HG02610 (cell line): ENCODE data around the gene PDE1C.

Experiments used
- ATAC-seq: cut with Tn5 transposase; IDR thresholded peaks from one replicate; pipeline ENCODE4 v1.9.1; 2021; ENCODE audit warnings: mild to moderate bottlenecking, moderate library complexity; ENCODE audit not compliant: unreplicated experiment

PDE1C gene

DNA sequence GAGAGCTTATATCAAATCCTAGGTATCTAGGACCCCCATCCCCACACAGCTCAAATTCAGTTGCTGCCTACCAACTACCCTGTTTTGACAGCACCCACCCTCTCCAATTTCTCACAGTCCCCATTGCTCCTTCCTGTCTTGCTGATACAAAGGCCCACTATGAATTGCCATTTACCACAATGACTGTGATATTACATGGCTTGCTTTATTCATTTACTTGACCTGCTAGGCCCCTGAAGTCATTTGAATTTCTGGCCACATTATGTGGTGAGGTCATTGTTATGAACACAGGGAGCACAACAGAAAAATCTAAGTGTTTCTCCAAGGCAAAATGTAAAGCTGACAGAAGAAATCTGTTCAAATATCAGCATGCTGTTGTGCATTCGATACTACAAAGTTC lies 281.8 kb downstream of the PDE1C start:
- peak; percentile 80 for ATAC-seq

DNA sequence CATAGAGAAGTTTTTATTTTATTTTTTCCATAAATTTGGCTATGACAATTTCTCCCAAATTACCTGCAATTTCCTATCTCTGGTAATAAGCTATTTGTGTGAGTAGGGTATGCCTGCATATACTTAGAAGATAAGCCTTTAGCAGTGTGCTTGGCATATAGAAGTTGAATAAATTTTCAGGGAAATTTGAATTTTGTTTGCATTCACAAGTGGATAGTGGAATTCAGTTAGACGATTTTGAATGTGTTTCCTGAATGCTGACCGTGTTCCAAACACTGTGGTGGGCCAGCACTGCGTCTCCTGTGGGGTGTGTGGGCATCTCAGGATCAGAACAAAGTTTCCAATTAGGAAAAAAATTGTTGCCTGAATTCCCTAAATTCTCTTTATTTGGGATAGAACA lies 283.9 kb downstream of the PDE1C start:
- ATAC-seq: no peak

DNA sequence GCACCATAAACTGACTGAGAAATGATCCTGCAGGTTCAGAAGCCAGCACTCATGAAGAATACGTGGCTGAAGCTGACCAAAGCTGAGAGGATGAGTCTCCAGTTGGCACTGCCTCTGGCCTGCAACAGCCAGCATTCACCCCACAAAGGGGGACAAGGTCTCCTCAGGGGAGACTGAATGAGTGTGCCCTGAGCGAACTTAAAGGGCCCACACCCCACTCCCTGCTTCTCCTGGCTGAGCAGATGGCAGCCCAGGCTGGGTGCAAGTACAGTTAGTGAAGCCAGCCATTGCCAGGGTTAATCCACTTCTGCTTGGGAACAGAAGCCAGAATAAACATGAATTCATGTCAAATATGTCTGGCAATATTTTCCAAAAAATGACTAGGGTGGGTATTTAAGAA lies 285.1 kb downstream of the PDE1C start:
- ATAC-seq: no peak

DNA sequence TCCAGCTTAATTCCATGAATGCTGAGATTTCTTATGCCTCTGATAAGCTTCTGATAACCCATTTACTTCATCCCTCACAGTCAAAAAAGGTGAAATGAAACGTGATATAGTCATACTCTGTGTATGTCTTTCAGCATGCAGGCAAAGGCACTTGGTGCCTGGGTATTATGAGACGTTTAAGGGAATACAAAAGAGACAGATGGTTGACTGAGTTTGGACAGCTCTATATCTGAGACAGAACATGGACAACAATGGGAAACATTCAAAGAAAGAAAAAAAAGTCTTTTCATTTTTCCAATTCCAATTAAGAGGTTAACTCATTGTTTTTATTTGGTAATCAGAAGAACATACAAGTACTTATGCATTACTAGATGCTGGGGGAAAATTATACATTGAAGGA lies 287.0 kb downstream of the PDE1C start:
- ATAC-seq: no peak

DNA sequence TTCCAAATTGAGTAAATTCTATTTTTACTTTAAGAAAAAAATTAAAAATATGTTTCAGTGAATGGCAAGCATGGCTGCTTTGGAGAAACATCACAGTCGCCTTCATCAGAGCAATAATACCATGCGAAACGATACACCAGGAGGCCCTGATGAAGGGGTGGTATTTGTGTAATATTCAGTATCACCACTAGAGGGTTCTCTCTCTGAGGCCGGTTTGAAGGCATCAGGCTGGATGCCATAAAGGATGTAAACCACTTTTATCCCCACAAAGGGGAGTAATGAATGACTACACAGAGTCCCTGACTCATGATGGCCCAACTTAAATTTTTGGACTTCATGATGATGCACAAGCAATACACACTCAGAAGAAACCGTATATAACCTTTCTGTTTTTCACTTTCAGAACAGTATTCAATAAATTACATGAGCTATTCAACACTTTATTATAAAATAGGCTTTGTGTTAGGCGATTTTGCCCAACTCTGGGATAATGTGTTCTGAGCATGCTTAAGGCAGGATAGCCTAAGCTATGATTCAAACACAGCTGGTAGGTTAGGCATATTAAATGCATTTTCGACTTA lies 287.7 kb downstream of the PDE1C start:
- ATAC-seq: peak; percentile 89

DNA sequence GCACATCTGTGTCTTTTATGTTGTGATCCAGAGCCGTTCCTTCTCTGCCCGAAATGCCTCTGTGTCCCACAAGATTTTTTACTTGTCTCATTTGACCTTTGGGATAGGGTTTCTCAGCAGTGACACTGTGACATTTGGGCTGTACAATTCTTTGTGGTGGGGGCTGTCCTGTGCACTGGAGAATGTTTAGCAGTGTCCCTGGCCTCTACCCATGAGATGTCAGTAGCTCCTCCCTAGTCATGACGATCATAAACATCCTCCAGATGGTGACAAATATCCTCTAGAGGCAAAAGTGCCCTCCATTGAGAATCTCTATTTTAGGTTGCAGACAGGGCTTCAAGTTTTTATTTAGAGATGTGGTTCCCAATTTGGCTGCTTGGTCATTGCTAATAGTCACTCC lies 291.9 kb downstream of the PDE1C start:
- ATAC-seq: no peak

DNA sequence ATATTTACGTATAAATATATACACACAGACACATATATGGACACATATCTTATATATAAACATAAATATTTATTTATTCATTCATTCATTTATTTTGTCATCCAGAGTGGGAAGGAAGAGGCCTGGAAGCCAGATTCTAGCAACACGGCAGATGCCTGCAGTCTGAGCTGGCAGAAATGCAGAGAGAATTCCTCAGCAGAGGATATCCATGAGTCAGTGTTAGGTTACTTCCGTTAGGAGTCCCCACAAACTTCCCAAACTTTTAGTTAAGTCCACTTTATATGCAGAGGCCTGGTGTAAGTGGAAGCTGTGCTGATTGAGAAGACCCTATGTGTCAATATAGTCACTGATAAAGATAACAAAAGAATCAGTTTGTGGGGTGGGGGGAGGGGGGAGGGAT lies 293.6 kb downstream of the PDE1C start:
- no peak for ATAC-seq

DNA sequence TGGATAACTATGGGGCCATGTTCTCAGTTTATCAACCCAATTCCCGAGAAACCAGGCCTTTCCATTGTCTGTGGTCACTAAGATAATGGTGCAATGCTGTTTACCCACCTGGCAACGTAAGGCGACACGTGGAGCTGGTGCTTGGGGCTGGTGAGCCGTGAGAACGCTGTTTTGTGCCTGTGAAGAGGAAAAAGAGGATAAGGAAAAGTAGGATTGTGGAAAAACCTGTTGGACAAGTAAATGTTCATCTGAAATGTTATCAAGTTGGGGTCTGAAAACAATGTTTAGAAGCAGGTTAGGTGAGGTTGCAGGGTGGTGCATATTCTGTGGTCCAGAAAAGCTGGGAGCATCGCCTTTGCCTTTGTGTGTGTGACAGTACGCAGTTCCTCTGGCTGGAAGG lies 294.7 kb downstream of the PDE1C start:
- no peak for ATAC-seq

DNA sequence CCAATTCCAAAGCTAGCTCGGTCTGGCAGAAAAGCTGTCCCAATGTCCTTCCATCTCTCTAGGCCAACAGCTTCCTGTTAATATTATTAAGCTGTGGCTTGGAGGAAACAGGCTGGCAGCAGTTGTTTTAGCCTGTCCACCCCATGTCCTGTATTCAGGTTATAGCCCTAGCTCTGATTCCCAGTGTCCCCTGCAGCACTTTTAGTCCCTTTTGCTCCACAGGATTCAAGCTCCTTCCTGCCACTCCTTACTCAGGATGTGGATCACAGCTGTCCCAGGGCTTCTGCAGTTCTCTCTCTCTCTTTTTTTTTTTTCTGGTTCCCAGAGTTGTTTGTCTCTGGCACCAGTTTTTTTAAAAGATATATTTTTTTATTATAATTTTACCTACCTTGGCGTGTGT lies 298.0 kb downstream of the PDE1C start:
- no peak for ATAC-seq

DNA sequence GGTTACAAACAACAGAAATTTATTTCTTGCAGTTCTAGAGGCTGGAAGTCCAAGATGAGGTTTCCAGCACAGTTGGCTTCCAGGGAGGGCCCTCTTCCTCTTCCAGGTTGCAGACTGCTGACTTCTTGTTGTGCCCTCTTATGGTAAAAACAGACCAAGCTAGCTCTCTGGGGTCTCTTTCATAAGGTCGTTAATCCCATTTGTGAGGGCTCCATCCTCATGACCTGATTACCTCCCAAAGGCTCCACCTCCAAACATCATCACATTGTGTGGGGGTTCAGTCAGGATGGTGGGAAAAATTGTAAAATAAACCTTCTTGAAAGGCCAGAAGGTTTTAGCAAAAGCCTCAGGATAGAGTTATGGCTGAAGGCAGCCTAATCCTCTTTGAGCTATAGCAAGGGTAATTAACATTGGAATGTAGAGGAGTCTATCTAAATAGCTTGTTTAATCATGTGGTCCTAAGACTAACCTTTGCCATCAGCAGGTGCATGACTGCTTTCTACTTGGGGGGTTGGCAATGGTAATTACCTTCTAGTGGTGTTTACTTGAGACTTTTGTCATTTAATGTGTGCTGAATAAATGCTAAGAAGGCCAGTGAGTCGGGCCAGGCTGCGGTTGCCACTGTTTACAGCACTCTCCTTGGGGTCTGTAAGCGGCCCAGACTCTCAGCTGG lies 302.4 kb downstream of the PDE1C start:
- no peak for ATAC-seq

DNA sequence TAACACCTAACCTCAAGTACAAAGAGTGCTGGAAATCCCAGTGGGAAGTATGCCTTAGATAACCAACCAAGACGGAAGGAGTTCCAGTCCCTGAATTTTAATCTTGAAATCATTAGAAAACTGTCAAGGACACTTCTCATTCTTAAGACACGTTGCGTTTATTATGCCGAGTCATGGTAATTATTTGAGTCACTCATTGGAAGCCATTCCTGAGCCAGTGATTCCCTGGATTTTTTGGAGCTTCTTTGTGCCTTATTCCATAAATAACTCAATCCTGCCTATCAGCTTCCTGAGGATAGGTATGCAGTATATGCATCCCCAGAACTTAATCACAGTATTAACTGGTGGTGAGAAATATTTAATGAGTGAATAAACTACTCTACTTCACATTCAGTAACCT lies 305.7 kb downstream of the PDE1C start:
- ATAC-seq: no peak

DNA sequence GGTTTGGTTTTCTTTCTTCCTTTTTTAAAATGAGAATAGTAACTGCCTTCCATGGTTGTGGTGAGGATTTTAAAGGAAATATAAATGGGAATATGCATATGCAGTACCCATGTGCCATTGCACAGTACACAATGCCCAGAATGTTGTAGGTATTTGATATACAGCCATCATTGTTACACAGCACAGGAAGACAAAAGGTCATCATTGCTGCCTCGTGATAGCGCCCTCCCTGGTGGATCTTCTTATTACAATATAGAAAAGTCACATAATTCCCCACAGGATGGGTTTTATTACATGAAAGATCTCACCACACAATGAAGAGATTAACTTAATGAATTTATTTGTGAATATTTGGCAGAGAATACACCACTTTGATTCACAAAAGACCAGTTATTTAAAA lies 306.7 kb downstream of the PDE1C start:
- ATAC-seq: no peak

DNA sequence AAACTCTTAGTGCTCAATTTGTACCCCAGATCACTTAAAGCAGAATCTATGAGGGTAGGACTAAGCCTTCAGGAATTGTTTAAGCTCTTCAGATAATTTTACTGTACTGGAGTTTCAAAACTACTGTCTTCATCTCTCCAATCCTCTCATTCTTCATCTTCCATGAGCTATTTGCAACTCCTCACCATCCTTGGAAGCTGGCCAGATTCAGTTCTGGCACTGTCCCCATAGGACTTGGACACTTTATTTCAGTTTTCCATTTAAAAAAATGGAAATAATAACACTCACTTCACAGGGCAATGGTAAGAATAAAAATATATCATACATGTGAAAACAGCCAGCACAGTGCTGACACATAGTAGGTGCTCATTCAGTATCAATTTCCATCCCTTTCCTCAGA lies 308.6 kb downstream of the PDE1C start:
- ATAC-seq: no peak

DNA sequence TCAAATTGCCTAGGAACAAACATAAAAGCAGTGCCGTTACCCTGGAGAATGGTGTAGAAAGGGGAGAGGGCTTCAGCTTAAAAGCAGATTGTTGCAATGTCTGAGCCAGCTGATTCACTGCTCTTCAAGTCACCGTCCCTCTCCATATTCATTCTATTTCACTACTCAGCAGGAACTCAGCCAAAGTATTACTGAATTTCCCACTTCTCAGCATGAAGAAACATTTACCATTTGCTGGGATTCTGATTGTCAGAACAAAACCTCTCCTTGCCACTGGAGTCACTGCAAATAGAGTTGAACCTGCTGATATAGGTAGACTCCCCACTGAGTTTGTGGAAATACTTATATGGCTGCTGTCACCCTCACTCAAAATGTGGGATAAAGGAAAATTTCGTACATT lies 311.5 kb downstream of the PDE1C start:
- ATAC-seq: no peak

DNA sequence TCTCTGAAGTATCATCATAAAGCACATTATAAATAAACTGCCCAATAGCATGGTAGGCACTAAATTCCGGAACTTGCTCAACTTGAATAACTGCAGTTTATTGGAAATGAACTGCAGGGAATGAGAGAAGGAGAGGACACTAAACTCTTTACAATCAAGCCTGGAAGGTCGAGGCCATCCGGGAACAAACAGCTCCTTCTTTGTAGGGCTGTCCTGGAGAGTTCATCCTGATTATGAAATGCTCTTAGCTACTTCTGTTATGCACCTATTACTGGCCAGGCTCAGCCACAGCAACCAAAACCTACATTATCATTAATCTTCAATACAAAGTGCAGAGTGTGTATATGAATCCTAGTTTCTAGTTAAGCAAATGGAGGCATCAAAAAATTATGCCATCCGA lies 318.5 kb downstream of the PDE1C start:
- no peak for ATAC-seq

DNA sequence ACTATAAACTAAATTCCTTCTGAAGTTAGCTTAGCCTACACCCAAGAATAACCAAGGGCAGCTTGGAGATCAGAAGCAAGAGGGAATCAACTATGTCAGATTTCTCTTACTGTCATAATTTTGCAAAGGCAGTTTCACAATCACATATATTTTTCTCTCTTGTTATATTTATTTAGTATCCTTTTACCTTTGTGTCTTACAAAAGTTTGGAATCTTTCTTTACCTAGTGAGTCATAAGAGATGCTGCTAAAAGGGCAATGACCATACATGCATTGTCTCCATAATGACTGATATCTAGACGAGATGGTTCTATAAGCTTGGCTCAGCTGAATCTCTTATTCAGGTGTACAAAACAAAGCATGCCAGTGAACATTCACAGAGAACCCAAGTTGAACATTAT lies 322.1 kb downstream of the PDE1C start:
- ATAC-seq: no peak

DNA sequence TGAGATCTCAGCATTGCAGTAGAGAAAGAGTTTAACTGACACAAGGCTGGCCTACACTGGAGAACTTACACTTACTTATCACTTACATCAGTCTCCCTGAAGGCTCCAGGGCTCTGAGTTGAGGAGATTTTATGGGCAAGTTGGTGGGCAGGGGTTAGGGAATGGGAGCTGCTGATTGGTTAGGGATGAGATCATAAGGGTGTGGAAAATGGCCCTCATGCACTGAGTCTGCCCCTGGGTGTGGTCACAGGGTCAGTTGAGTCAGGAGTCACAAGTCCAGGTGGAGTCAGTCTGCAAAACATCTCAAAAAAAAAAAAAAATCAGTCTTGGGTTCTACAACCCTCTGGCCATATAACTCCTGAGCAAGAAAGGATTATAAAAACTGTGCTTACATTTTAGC lies 322.7 kb downstream of the PDE1C start:
- ATAC-seq: no peak

DNA sequence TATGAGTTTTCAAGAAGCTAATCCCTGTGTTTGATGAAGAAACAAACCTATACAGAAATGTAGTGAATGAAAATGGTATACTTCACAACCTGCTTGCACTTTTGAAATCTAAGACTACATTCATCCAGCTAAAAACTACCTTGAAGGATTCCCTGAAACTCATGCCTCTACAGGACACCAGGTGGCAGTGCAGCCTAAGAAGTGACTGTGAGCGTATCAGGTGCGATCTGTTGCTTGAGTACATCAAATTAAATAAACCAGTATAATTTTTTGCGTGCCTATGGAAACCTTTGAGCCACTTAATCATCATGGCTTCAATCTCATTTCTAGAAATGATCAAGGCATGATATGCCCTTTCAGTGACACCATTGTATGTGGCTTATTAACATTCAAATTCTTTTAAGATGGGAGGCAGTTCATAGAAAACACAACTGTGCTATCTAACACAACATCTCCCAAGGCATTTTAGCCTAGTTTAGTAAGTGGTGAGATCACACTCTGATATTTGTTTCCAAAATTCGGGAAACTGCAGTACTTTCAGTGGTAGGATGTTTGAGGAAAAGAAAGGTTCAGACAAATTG lies 325.8 kb downstream of the PDE1C start:
- ATAC-seq: peak; percentile 74

DNA sequence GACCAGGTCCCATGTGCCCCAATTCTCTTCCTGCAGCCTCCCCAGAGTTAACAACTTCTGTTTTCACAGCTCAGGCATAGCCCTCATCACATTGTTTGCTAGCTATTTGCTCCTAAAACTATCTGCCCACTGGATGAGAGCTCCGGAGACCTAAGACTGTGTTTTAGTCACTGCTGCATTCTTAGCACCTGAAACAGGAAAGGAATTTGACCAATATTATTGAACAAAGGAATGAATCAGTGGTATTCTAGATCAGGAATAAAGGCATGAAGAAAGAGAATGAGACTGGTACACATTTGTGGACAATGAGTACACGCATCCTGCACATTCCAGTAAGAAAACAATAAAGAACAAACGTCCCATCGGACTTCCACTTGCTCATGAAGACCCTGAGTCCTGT lies 328.4 kb downstream of the PDE1C start:
- no peak for ATAC-seq

DNA sequence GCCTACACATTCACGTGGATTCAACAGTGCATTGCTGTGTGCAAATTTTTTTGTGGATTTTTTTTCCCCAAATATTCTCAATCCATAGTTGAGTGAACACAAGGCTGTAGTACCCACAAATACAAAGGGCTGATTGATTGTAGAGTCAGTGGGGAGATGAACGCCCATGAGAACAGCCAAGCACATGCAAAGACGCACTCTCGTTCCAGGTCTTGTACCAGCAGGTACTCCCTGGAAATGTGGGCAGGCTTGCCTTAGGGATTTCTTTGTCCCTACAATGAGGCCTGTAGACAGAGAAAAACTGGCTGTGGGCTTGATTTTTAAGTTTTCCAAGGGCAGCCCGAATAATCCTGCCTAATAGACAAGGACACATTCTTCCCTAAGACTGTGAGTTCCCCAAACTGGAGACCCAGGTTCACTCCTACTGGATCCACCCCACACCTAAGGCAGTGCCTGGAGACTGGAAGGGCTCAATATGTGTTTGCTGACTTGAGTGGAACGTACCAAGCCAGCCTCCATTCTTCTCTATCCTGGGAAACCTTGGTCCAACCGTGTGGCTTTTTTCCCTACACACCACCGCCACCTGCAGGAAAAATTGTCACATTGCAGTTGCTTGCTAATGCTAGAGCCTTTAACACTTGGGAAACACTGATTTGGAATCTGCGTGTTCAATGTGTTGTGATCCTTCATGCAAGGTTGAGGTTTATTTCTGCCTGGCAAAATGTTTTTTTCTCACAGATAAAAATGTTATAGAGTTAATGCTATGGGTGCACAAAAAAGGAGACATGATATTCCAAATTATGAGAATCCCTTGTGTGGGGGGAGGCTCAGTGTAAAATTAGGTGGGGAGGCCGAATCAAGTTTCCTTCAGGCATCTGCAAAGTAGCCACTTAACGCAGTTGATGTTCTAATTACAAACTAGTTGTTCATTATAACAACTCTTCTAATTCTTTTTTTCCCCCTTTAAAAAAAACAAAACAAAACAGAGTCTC lies 333.9 kb downstream of the PDE1C start:
- ATAC-seq: no peak

DNA sequence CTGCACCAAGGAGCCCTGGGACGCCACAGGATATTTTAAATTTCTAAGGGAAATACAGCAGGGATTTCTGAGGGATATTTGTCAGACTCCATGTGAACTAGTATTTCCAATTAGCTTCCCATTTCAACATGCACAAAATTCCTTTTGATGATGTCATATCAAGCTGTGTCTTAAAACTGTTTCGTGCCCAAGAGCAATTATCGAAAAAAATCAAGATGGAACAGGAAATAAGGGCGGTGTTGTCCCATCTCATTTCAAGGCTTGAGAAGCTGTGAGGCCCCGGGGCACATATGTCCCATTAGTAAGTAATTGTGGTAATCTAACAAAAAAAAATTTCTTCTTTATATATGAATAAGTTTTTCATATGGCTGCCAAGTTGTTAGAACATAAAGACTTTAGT lies 335.8 kb downstream of the PDE1C start:
- ATAC-seq: no peak
